A549 (cell line): ENCODE data around the gene FBN3. TPM values are rescaled to one million over a fixed set of nuclear protein-coding genes. Genes with fewer than 3 reads are reported as not detected.

Experiments
- ATAC-seq, 2 experiments: fragments of 200-7000 bp in 1 of 2; fragments of >200 bp in 1 of 2; cut with Nextera tagmentation in 1 of 2; cut with Tn5 transposase in 1 of 2; 3 replicates each; pipeline versions ENCODE4 v1.8.0 to v1.9.1; 2018 to 2020; ENCODE audit warnings: mild to moderate bottlenecking in 1 of 2, moderate library complexity in 1 of 2
- CTCF ChIA-PET: fragments of 300-600 bp; sonication (Branson Sonifier 250); formaldehyde crosslinking; extraction: SDS; loops from one replicate; lab custom pipeline; 2021; ENCODE audit warnings: antibody characterized with exemption, inconsistent platforms; lab: Yijun Ruan, JAX
- POLR2A ChIA-PET: fragments of 350-600 bp; formaldehyde crosslinking; extraction: SDS; loops from one replicate; lab custom pipeline; 2021; ENCODE audit warnings: antibody characterized with exemption, inconsistent platforms; lab: Yijun Ruan, JAX
- DNase-seq, 2 experiments: peaks; one replicate each; pipeline versions ENCODE4 v3.0.0 to v3.0.0-alpha.2; 2011 to 2016; ENCODE audit warnings: low read depth in 1 of 2, low spot score in 1 of 2
- FAIRE-seq: peaks from 2 replicates; lab custom pipeline; 2011; peaks lifted over from hg19 to GRCh38; lab: Jason Lieb, UNC
- H3K27ac ChIP-seq, 2 experiments: fragments of >200 bp; sonication (Bioruptor Twin); formaldehyde crosslinking; 3 replicates each; pipeline ENCODE4 v1.5.1; 2016 to 2017
- H3K4me1 ChIP-seq: fragments of >200 bp; sonication (Bioruptor Twin); formaldehyde crosslinking; 3 replicates; pipeline ENCODE4 v1.6.1; 2016
- H3K4me2 ChIP-seq: fragments of >200 bp; sonication (Bioruptor Twin); formaldehyde crosslinking; 3 replicates; pipeline ENCODE4 v1.6.1; 2016
- H3K4me3 ChIP-seq: fragments of >200 bp; sonication (Bioruptor Twin); formaldehyde crosslinking; 3 replicates; pipeline ENCODE4 v1.5.1; 2016
- H3K9me3 ChIP-seq: fragments of >200 bp; sonication (Bioruptor Twin); formaldehyde crosslinking; 3 replicates; pipeline ENCODE4 v1.6.1; 2016
- CEBPB ChIP-seq, 2 experiments: fragments of >200 bp in 1 of 2; sonication (Bioruptor Twin) in 1 of 2; formaldehyde crosslinking in 1 of 2; IDR thresholded peaks; 2 replicates each; pipeline ENCODE4 v1.6.1; 2012 to 2016
- CHD4 ChIP-seq: fragments of 200-600 bp; sonication (generic); IDR thresholded peaks from 2 replicates; pipeline ENCODE4 v1.6.1; 2016; ENCODE audit warnings: antibody characterized with exemption, mild to moderate bottlenecking, borderline replicate concordance
- EHMT2 ChIP-seq: fragments of 200-600 bp; sonication (generic); IDR thresholded peaks from 2 replicates; pipeline ENCODE4 v1.6.1; 2016; ENCODE audit warnings: antibody characterized with exemption, low read depth, mild to moderate bottlenecking, moderate library complexity
- FOSB ChIP-seq: fragments of 250-450 bp; sonication (Bioruptor Pico); IDR thresholded peaks from 2 replicates; pipeline ENCODE4 v1.5.0; 2020; ENCODE audit warnings: mild to moderate bottlenecking, moderate library complexity
- HEYL ChIP-seq: fragments of 250-450 bp; sonication (Bioruptor Pico); IDR thresholded peaks from 2 replicates; pipeline ENCODE4 v1.8.0; 2021; ENCODE audit warnings: mild to moderate bottlenecking, moderate library complexity
- HOXB5 ChIP-seq: fragments of 250-450 bp; sonication (Bioruptor Pico); IDR thresholded peaks from 2 replicates; pipeline ENCODE4 v1.5.0; 2020; ENCODE audit warnings: mild to moderate bottlenecking, moderate library complexity
- NPAS2 ChIP-seq: fragments of 250-450 bp; sonication (Bioruptor Pico); IDR thresholded peaks from 2 replicates; pipeline ENCODE4 v1.8.0; 2022; ENCODE audit warnings: mild to moderate bottlenecking, moderate library complexity, borderline replicate concordance
- POLR2A ChIP-seq: IDR thresholded peaks from 2 replicates; pipeline ENCODE4 v1.6.1; 2012; ENCODE audit warnings: mild to moderate bottlenecking, low read length
- RCOR1 ChIP-seq: fragments of 150-350 bp; IDR thresholded peaks from 2 replicates; pipeline ENCODE4 v1.6.1; 2014; ENCODE audit warnings: antibody characterized with exemption, low read length, low read depth
- RFX5 ChIP-seq: fragments of 450-650 bp; IDR thresholded peaks from 2 replicates; pipeline ENCODE4 v1.7.1; 2014; ENCODE audit warnings: antibody characterized with exemption, mild to moderate bottlenecking, moderate library complexity
- RNF2 ChIP-seq: fragments of 200-600 bp; sonication (generic); IDR thresholded peaks from 2 replicates; pipeline ENCODE4 v1.6.1; 2016; ENCODE audit warnings: low read depth, mild to moderate bottlenecking, antibody characterized with exemption, moderate library complexity, borderline replicate concordance
- SMC3 ChIP-seq: fragments of >200 bp; sonication (Bioruptor Twin); formaldehyde crosslinking; IDR thresholded peaks from 3 replicates; pipeline ENCODE4 v1.6.1; 2018; ENCODE audit warnings: inconsistent platforms
- TFCP2L1 ChIP-seq: fragments of 250-450 bp; sonication (Bioruptor Pico); IDR thresholded peaks from 2 replicates; pipeline ENCODE4 v1.5.0; 2021; ENCODE audit warnings: mild to moderate bottlenecking
- ZFP36 ChIP-seq: fragments of 450-650 bp; IDR thresholded peaks from 2 replicates; pipeline ENCODE4 v1.6.1; 2014; ENCODE audit warnings: borderline replicate concordance; ENCODE audit not compliant: partially characterized antibody
- WGBS: methylation state at CpG from one replicate; pipeline ENCODE4 v1.1.6; 2017; ENCODE audit errors: missing lambda C conversion rate; 5-methylcytosine and 5-hydroxymethylcytosine counted together
- polyA plus RNA-seq, 4 experiments: library from polyadenylated mRNA; depleted of rRNA in 3 of 4; stranded (reverse); fragments of >200 nt; fragmentation: RNase III in 1 of 4; extraction: RNeasy Plus Mini Kit Qiagen cat#74134 plus additional on column Dnase treatment in 1 of 4; gene quantifications; 2 replicates in 3 of 4; 3 replicates in 1 of 4; pipeline ENCODE4 v1.2.3, GENCODE V29; 2011 to 2017
- TF ChIP-seq, protein P1 (sequence below): fragments of >200 bp; sonication (Bioruptor Twin); formaldehyde crosslinking; IDR thresholded peaks from 2 replicates; pipeline ENCODE4 v1.6.1; 2016
- TF ChIP-seq, protein P2 (sequence below): fragments of 200-600 bp; sonication (generic); IDR thresholded peaks from 2 replicates; pipeline ENCODE4 v1.6.1; 2016; ENCODE audit warnings: antibody characterized with exemption, mild to moderate bottlenecking, moderate library complexity
- TF ChIP-seq, protein P3 (sequence below): fragments of 250-450 bp; sonication (Bioruptor Pico); IDR thresholded peaks from 2 replicates; pipeline ENCODE4 v1.5.0; 2020; ENCODE audit warnings: low read depth, mild to moderate bottlenecking, moderate library complexity
- TF ChIP-seq, protein P4 (sequence below): fragments of 150-350 bp; IDR thresholded peaks from 2 replicates; pipeline ENCODE4 v1.6.1; 2014; ENCODE audit warnings: low read depth, mild to moderate bottlenecking, low read length
- TF ChIP-seq, protein P5 (sequence below): fragments of 250-450 bp; sonication (Bioruptor Pico); IDR thresholded peaks from 2 replicates; pipeline ENCODE4 v1.5.0; 2021; ENCODE audit warnings: mild to moderate bottlenecking, moderate library complexity, borderline replicate concordance

The FBN3 gene
- polyA plus RNA-seq, 2 of the 4 experiments (the other 2 are of a cell fraction): not detected

DNA sequence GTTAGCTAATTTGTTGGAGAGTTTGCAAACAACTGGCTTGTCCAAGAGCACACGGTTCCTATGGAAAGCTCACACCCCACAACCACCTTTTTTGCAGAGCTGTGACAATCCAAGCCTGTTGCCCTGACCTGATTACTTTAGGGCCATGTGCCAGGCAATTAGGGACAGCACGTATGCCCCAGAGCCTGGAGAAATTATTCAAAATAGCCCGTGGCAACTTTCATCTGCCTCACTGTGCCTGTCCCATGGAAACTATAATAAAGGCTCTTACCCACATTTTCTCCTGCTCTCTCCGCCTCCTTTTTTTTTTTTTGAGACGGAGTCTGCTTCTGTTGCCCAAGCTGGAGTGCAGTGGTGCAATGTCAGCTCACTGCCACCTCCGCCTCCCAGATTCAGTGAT, 18.6 kb upstream of the FBN3 start:
- FAIRE-seq: no peak

DNA sequence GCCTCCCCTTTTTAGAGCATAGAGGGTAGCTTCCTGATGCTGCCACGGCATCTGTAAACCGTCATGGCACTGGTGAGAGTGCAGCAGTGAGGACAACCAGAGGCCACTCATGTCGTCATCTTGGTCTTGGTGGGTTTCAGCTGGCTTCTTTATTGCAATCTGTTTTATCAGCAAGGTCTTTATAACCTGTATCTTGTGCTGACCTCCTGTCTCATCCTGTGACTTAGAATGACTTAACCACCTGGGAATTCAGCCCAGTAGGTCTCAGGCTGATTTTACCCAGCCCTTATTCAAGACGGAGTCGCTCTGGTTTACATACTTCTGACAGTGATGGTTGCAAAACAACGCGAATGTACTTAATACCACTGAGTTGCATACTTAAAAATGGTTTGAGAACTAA, 14.4 kb upstream of the FBN3 start:
- Histone ChIP-seq H3K4me3 (no peak overlapping the region), H3K4me1 (no peaks in the 10 kb centered on the region), H3K4me2 (no peak overlapping the region), H3K27ac (no peak overlapping the region), H3K9me3 (no peaks in the 10 kb centered on the region)
- ChIA-PET CTCF (interaction anchor here (1.0 to 1.8 kb wide), 2 partner anchors 60 to 90 kb away, joined by 3 to 7 read pairs; no protein-coding TSS in a partner anchor), POLR2A (no interaction called here)
- DNase-seq: no peak
- 74% methylated on average over 7 of the region's 7 CpGs for WGBS
- FAIRE-seq: no peak
- ATAC-seq: no peak
- TF ChIP-seq RCOR1 (no peak), NPAS2 (no peak), HOXB5 (CRISPR knock-in tag) (no peak), EHMT2 (no peak), HEYL (CRISPR knock-in tag) (no peak)
- TF ChIP-seq, protein P1, sequence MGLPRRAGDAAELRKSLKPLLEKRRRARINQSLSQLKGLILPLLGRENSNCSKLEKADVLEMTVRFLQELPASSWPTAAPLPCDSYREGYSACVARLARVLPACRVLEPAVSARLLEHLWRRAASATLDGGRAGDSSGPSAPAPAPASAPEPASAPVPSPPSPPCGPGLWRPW: no peak

More for the DNA sequence above, 18.6 kb upstream of the FBN3 start:
- Histone ChIP-seq H3K4me3 (no peak overlapping the region), H3K9me3 (no peaks in the 10 kb centered on the region), H3K27ac (no peak overlapping the region), H3K4me2 (no peak overlapping the region), H3K4me1 (no peaks in the 10 kb centered on the region)
- no peak for ATAC-seq
- no peak for DNase-seq
- WGBS: 73% methylated on average over 5 of the region's 6 CpGs
- ChIA-PET POLR2A (no interaction called here), CTCF (interaction anchor here (1.4 kb wide), 1 partner anchor 85 kb away, joined by 8 read pairs; no protein-coding TSS in a partner anchor)
- TF ChIP-seq, protein P2, sequence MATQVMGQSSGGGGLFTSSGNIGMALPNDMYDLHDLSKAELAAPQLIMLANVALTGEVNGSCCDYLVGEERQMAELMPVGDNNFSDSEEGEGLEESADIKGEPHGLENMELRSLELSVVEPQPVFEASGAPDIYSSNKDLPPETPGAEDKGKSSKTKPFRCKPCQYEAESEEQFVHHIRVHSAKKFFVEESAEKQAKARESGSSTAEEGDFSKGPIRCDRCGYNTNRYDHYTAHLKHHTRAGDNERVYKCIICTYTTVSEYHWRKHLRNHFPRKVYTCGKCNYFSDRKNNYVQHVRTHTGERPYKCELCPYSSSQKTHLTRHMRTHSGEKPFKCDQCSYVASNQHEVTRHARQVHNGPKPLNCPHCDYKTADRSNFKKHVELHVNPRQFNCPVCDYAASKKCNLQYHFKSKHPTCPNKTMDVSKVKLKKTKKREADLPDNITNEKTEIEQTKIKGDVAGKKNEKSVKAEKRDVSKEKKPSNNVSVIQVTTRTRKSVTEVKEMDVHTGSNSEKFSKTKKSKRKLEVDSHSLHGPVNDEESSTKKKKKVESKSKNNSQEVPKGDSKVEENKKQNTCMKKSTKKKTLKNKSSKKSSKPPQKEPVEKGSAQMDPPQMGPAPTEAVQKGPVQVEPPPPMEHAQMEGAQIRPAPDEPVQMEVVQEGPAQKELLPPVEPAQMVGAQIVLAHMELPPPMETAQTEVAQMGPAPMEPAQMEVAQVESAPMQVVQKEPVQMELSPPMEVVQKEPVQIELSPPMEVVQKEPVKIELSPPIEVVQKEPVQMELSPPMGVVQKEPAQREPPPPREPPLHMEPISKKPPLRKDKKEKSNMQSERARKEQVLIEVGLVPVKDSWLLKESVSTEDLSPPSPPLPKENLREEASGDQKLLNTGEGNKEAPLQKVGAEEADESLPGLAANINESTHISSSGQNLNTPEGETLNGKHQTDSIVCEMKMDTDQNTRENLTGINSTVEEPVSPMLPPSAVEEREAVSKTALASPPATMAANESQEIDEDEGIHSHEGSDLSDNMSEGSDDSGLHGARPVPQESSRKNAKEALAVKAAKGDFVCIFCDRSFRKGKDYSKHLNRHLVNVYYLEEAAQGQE: no peak
- TF ChIP-seq POLR2A (no peak), CEBPB (IDR thresholded peaks at IDR 0.05) (no peak), FOSB (CRISPR knock-in tag) (no peak), RNF2 (no peak), RFX5 (no peak), SMC3 (no peak), TFCP2L1 (CRISPR knock-in tag) (no peak), ZFP36 (no peak), CHD4 (no peak)
- TF ChIP-seq, protein P1: no peak
- TF ChIP-seq, protein P3, sequence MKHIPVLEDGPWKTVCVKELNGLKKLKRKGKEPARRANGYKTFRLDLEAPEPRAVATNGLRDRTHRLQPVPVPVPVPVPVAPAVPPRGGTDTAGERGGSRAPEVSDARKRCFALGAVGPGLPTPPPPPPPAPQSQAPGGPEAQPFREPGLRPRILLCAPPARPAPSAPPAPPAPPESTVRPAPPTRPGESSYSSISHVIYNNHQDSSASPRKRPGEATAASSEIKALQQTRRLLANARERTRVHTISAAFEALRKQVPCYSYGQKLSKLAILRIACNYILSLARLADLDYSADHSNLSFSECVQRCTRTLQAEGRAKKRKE: no peak
- TF ChIP-seq, protein P4, sequence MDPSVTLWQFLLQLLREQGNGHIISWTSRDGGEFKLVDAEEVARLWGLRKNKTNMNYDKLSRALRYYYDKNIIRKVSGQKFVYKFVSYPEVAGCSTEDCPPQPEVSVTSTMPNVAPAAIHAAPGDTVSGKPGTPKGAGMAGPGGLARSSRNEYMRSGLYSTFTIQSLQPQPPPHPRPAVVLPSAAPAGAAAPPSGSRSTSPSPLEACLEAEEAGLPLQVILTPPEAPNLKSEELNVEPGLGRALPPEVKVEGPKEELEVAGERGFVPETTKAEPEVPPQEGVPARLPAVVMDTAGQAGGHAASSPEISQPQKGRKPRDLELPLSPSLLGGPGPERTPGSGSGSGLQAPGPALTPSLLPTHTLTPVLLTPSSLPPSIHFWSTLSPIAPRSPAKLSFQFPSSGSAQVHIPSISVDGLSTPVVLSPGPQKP: no peak
- TF ChIP-seq, protein P5, sequence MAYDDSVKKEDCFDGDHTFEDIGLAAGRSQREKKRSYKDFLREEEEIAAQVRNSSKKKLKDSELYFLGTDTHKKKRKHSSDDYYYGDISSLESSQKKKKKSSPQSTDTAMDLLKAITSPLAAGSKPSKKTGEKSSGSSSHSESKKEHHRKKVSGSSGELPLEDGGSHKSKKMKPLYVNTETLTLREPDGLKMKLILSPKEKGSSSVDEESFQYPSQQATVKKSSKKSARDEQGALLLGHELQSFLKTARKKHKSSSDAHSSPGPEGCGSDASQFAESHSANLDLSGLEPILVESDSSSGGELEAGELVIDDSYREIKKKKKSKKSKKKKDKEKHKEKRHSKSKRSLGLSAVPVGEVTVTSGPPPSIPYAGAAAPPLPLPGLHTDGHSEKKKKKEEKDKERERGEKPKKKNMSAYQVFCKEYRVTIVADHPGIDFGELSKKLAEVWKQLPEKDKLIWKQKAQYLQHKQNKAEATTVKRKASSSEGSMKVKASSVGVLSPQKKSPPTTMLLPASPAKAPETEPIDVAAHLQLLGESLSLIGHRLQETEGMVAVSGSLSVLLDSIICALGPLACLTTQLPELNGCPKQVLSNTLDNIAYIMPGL (CRISPR knock-in tag): no peak
